Left renal cortex interstitium (tissue), 4 donors: ENCODE results near the gene MGAT4B. TPM values are rescaled to one million over a fixed set of nuclear protein-coding genes. Genes with fewer than 3 reads are reported as not detected.

Source experiments
- DNase-seq, 4 donors: peaks; one replicate each; pipeline ENCODE4 v3.0.0-alpha.2; 2013; ENCODE audit warnings: low read depth in 4 of 4, low spot score in 2 of 4, missing footprints in 1 of 4
- polyA plus RNA-seq, 4 donors: library from polyadenylated mRNA; unstranded; fragments of 120-200 nt; gene quantifications; one replicate each; pipeline ENCODE4 v1.2.1, GENCODE V29; 2013; ENCODE audit not compliant: insufficient read length in 4 of 4

Gene MGAT4B
- polyA plus RNA-seq, 4 donors = 161 to 189 (median 175) TPM

DNA sequence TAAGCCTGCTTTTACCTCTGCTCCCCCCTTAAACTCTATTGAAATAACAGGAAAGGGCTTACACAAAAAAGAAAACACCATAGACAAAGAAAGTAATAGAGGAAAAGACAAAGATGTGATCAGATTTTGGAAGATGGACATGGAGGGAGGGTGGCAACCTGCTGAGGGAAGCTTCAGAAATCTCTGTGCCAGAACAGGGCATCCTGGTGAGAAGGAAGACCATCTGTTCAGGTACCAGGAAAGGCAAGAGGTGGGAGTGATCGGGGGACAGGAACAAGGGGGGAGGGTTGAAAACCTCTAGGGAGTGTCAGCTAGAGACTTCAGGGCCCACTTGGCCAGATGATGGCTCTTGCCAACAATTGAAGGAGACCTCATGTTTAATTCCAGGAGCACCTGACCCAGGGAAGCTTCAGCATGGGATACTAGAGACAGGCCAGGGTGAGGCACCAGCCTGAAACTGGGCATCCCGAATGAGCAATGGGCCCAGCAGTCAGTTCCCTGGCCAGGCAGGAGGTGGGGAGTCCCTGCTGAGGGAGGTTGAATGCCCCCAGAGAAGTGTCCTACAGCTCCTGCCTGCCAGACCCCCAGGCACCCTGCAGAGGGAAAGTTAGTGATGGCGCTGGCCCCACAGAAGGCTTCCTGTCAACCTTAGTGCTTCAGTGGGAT lies 22.2 kb upstream of the MGAT4B start:
- DNase-seq = no peak

DNA sequence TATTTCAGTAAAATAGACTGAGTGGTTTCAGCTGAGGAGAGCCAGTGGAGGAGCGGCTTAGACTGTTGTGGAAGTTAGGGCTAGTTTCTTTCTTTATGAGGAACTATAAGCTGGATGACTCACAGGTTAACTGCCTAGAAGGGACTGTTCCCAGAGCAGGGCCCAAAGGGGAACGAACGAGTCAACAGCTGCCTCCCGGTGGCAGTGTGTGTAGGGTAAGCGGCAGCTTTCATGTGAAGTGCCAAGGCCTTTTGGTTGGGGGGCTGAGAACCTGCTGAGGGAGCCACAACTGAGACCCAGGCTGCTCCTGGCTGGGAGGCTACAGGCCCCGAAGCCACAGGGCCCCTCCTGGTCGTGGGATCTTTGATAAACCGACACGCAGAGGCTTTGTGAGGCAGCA lies 21.0 kb upstream of the MGAT4B start:
- no peak for DNase-seq

DNA sequence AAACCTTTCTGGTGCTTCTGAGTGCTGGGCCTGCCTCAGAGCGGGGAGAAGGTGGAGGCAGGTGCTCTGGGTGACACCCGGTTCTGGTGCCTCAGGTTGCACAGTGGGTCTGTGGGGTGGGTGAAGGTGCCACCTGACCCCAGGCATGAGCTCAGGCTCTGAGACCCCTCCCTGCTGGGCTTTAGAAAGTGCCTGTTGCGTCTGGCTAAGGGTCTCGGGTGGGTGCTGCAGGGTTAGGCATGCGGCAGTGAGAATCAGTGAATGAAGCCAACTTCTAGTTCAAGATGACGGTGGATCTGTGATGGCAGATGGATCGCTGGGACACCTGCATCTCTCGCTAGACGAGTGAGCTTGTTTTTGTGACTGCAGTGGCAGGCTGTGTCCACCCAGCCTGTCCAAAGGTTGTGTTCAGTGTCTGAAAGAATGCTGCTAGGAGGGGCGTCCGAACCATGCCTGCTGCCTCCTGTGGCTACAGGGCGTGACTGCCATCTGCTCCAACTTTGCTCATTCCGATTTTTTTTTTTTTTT lies 19.1 kb upstream of the MGAT4B start:
- no peak for DNase-seq

DNA sequence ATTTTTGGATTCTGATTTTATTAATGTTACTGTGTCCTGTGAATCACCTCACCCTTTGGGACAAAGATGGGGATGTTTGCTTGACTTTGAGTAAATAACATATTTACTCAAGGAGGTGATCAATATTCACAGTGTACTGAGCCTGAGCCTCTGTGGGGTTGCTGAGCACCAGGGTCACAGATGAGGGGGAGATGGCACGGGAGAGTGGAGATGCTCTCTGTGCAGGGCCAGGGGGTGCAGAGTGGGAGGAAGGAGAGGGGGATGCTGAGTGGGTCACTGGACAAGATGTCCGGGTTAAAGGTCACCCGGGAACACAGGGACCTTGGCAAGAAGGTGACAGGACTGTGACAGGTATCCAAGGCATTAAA lies 18.1 kb upstream of the MGAT4B start:
- DNase-seq = no peak

DNA sequence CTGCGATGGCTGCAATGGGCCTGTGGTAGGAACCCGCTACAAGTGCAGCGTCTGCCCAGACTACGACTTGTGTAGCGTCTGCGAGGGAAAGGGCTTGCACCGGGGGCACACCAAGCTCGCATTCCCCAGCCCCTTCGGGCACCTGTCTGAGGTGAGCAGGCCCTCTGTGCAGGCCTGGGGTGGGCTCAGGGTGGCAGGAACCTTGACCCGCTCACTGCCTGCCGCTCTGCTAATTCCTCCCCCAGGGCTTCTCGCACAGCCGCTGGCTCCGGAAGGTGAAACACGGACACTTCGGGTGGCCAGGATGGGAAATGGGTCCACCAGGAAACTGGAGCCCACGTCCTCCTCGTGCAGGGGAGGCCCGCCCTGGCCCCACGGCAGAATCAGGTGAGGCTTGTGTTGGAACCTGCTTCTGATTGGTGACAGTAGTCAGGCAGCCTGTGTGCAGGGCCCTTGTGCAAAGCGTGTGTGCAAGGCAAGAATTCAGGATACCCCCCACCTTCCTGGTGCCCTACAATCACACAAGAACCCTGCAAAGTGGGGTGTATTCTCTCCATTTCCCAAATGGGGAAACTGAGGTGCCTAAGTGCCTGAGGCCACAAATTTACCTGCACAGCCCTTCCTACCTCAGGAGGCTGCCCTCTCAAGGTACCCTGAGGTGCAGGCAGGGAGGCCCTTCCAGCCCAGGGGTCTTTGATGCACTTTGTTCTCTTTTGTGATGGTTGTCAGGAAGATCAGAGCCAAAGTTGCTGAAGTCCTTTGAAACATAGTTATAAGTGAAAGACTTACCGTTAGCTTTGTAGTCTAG lies 17.5 kb upstream of the MGAT4B start:
- DNase-seq = no peak

GRCh38 chr5:179822444-179822990 lies 15.9 kb upstream of the MGAT4B start:
- DNase-seq = no peak

GRCh38 chr5:179822059-179822432 lies 15.4 kb upstream of the MGAT4B start:
- DNase-seq = no peak

DNA sequence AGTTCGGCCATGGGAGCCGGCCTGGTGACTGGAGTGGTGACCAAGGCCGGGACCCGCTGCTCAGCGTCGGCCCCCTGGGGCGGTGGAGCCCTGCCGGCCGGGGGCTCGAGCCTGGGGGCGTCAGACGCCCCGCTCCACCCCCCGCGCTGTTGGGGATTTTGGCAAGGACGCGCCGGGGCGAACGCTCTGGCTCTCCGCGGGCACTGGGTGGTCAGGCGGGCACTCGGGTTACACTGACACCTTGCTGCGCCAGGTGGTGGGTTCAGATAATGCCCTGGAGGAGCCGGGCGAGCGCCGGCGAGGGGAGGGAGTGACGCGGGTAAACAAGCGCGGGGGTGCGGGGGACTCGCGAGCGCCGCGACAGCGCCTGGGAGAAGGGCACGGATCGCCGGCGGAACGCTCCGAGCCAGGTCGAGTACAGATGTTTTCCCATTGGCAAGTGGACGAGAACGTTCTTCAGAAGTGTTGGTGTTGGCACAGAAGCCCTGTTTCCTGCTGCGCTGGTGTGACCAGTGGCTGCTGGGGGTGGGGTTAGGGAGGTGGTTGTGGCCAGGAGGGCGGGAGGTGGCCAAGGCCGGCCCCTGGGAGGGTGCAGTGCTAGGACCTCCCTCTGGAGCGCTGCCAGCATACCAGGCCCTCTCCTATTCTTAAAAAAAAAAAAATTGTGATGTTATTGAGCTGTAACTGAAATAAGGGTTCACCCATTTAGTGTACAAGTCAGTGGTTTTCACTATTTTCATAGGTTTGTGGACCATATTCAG lies 14.8 kb upstream of the MGAT4B start:
- peak in 2 of 4 donors; percentile 81 to 84 for DNase-seq

DNA sequence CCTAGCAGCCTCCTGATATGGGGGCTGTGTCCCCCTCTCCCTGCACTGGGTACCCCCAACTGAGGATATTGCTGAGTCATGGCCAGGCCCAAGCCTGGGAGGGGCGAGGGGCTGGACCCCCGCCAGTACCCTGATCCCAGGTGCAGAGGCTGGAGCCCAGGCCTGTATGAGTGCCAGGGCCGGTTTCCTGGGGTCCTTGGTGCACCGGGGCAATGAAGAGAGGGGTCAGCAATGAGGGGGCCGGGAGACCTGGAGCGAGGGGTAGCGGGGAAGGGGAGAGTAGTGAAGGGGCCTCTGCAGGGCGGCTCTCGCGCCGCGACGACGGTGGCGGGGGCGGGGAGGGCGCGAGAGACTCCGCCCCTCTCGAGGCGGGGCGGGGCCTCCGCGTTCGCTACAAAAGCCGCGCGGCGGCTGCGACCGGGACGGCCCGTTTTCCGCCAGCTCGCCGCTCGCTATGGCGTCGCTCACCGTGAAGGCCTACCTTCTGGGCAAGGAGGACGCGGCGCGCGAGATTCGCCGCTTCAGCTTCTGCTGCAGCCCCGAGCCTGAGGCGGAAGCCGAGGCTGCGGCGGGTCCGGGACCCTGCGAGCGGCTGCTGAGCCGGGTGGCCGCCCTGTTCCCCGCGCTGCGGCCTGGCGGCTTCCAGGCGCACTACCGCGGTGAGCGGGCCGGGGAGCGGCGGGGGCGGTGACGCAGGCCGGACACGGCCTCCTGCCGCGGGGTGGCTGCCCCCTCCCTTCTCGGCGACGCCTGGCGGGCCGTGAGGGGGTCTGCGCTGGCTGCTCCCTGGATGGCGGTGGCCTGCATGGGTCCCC lies 14.0 kb upstream of the MGAT4B start, which contains the start of gene SQSTM1:
Gene SQSTM1, plus strand, starts transcription at position 423 of the 815 bp plus-strand sequence. Its CDS starts 32 bp downstream, at position 455.
- DNase-seq = peak in 1 of 4 donors; percentile 75

GRCh38 chr5:179820127-179820482 lies 13.4 kb upstream of the MGAT4B start:
- no peak for DNase-seq

- no peak for DNase-seq
These were observed 12.8 kb upstream of the MGAT4B start for GRCh38 chr5:179819296-179820126.

DNA sequence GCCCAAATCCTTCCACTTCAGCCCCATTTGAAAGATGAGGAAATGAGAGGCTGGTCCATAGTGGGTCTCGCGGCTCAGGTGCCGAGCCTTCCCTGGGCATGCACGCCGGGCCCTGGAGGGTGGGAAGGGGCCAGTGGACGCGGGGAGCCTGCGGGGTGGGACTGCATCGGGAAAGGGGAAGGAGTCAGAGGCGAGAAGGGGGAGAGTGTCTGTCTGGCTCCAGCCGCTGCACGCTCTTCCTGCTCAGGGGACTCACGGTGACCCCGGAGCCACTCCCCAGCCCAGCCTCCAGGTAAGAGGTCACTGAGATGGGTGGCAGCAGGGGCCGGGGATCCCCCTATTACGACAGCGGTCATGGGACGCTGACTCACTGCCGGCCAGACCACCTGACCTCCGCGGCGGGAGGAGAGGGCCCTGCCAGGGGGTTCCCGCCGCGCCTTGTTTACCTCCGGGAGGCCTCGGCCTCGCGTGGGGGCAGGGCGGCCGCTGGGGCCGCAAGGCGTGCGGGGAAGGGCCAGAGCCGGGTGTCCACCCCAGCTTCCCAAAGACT lies 12.2 kb upstream of the MGAT4B start:
- no peak for DNase-seq

- DNase-seq = no peak
These were observed 11.5 kb upstream of the MGAT4B start for GRCh38 chr5:179817890-179818745.

DNA sequence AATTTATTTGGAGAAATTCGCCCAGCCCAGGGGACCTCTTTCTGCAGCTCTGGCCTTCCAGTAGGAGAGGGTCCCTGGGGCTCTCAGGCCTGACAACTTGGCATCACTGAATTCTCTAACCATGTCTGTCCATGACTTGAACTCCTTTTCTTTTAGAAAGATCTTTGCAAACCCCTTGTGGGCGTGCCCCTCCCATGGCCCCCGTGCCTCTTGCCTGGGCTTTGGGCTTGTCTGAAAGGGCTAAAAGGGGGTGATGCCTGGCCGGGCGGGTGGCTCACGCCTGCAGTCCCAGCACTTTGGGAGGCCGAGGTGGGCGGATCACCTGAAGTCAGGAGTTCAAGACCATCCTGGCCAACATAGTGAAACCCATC lies 10.8 kb upstream of the MGAT4B start:
- no peak for DNase-seq

DNA sequence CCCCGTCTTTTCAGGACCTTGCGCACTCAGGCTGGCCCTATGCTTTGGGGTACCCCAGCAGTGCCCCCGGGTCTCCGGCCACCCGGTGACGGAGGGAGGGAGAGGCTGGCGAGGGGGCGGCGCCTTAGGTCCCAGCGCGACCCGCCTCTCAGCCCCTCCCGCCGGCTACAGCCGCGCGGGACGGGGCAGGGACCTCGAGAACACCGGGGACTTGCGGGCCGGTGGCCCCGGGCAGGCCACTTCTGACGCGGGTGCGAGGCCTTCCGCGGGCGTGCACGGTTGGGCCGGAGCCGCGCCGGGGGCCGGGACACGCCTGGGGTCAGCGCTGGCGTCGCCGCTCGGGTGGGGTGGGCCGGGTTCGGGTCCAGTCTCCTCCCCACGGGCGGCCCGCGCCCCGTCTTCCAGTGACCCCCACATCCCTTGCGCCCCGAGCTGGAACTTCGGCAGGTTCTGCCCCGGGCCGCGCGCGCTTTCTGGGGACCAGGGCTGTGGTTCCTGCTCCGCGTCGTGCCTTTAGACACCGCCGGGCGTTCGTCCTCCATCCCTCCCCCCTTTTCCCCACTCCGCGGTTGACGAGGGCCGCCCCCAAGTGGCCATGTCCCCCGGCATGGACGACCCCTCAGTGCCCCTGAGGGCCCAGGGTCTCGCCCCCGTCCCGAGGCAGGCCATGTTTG lies 10.3 kb upstream of the MGAT4B start:
- DNase-seq = no peak

DNA sequence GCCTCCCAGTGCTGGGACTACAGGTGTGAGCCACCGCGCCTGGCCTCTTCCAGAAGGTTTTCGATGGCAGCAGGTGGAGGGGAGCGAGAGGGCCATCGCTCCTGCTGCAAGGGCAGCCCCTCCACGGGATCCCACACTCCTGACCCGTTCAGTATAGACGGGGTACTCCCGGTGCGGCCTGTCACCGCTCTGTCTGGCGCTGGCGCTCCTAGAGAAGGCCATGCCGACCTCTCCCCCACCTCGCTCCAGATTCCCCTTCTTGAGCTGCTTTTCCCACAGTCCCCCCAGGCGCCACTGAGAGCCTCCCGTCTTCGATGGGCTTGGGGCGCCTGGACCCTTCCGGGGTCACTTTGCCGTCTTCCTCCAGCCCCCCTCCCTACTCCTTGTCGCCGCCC lies 9.7 kb upstream of the MGAT4B start:
- DNase-seq = no peak

DNA sequence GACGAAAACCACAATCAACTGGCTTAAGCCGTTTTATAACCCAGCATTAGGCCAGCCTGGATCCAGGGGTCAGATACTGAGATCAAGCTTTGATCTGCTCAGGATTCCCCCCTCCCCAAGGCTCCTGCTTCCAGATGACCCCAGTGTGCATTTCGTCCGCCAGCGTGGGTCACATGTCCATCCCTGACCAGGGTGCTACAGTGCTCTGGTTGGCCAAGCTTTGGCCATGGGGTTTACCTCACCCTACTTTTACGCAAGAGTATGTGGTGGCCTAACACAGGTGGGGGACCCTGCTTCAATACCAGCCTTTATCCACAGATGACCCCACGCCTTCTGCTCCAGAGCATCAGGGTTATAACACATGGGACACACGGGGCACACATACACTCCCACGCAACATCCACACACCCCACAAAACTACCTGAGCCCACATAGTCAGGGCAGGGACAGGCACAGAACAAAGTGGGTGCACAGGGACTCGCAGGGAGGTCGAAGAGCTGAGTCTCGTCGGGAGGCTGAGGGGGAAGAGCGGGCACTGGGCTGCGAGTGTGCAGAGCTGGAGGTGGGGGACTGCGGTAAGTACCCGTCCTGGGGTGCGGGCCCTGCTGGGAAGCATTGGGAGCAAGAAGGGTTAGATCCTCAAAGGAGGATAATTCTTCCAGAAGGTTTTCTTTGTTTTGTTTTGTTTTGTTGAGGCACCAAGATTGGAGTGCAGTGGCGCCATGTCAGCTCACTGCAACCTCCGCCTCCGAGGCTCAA lies 9.0 kb upstream of the MGAT4B start:
- DNase-seq = no peak
